ENCODE data around the gene CGNL1.

Gene CGNL1

GRCh38 chr15:57519806-57520205 lies 143.5 kb downstream of the CGNL1 start:
- Histone ChIP-seq H3K4me1 (ENCODE audit: low read depth, poor library complexity, severe bottlenecking) (no peaks in the 10 kb centered on the region), H3K27me3 (ENCODE audit: insufficient read depth, low read depth) (no peaks in the 10 kb centered on the region), H3K36me3 (ENCODE audit: insufficient read depth) (no peaks in the 10 kb centered on the region), H2AFZ (ENCODE audit: low read depth) (no peak overlapping the region), H3K9ac (no peak overlapping the region), H4K20me1 (ENCODE audit: insufficient read depth) (no peaks in the 10 kb centered on the region), H3K79me2 (ENCODE audit: insufficient read depth, low read depth) (no peaks in the 10 kb centered on the region), H3K4me2 (no peak overlapping the region), H3K27ac (no peak overlapping the region), H3K4me3 (IDR thresholded peaks at IDR 0.05; ENCODE audit: insufficient read depth, low read depth, low read length) (no peak overlapping the region)
- TF ChIP-seq CTCF (conservative IDR thresholded peaks at IDR 0.05; ENCODE audit: low read depth, low read length), result no peak

- H3K36me3 ChIP-seq (ENCODE audit: insufficient read depth), result no peaks in the 10 kb centered on the region
- H3K9ac ChIP-seq, result no peak overlapping the region
- no peaks in the 10 kb centered on the region for H3K4me1 ChIP-seq (ENCODE audit: low read depth, poor library complexity, severe bottlenecking)
- no peak overlapping the region for H2AFZ ChIP-seq (ENCODE audit: low read depth)
- no peaks in the 10 kb centered on the region for H3K27me3 ChIP-seq (ENCODE audit: insufficient read depth, low read depth)
- H4K20me1 ChIP-seq (ENCODE audit: insufficient read depth), result no peaks in the 10 kb centered on the region
- H3K4me3 ChIP-seq (IDR thresholded peaks at IDR 0.05; ENCODE audit: insufficient read depth, low read depth, low read length), result no peak overlapping the region
- no peak overlapping the region for H3K4me2 ChIP-seq
- TF ChIP-seq CTCF (conservative IDR thresholded peaks at IDR 0.05; ENCODE audit: low read depth, low read length), result no peak
- no peaks in the 10 kb centered on the region for H3K79me2 ChIP-seq (ENCODE audit: insufficient read depth, low read depth)
- no peak overlapping the region for H3K27ac ChIP-seq
Observed at GRCh38 chr15:57521503-57521902, 145.2 kb downstream of the CGNL1 start.

GRCh38 chr15:57522148-57522547 lies 145.8 kb downstream of the CGNL1 start:
- Histone ChIP-seq H2AFZ (ENCODE audit: low read depth) (no peak overlapping the region), H3K27me3 (ENCODE audit: insufficient read depth, low read depth) (no peaks in the 10 kb centered on the region), H3K9ac (no peak overlapping the region), H3K4me2 (no peak overlapping the region), H3K27ac (no peak overlapping the region), H3K4me1 (ENCODE audit: low read depth, poor library complexity, severe bottlenecking) (no peaks in the 10 kb centered on the region), H3K79me2 (ENCODE audit: insufficient read depth, low read depth) (no peaks in the 10 kb centered on the region), H3K36me3 (ENCODE audit: insufficient read depth) (no peaks in the 10 kb centered on the region), H4K20me1 (ENCODE audit: insufficient read depth) (no peaks in the 10 kb centered on the region), H3K4me3 (IDR thresholded peaks at IDR 0.05; ENCODE audit: insufficient read depth, low read depth, low read length) (no peak overlapping the region)
- no peak for TF ChIP-seq CTCF (conservative IDR thresholded peaks at IDR 0.05; ENCODE audit: low read depth, low read length)

- TF ChIP-seq CTCF (conservative IDR thresholded peaks at IDR 0.05; ENCODE audit: low read depth, low read length), result no peak
- H3K27ac ChIP-seq, result no peak overlapping the region
- H3K27me3 ChIP-seq (ENCODE audit: insufficient read depth, low read depth), result no peaks in the 10 kb centered on the region
- H3K4me1 ChIP-seq (ENCODE audit: low read depth, poor library complexity, severe bottlenecking), result no peaks in the 10 kb centered on the region
- H3K9ac ChIP-seq, result no peak overlapping the region
- no peak overlapping the region for H3K4me2 ChIP-seq
- H4K20me1 ChIP-seq (ENCODE audit: insufficient read depth), result no peaks in the 10 kb centered on the region
- no peak overlapping the region for H3K4me3 ChIP-seq (IDR thresholded peaks at IDR 0.05; ENCODE audit: insufficient read depth, low read depth, low read length)
- H2AFZ ChIP-seq (ENCODE audit: low read depth), result no peak overlapping the region
- H3K36me3 ChIP-seq (ENCODE audit: insufficient read depth), result no peaks in the 10 kb centered on the region
- no peaks in the 10 kb centered on the region for H3K79me2 ChIP-seq (ENCODE audit: insufficient read depth, low read depth)
Observed at GRCh38 chr15:57525581-57525980, 149.3 kb downstream of the CGNL1 start.

- no peaks in the 10 kb centered on the region for H3K4me1 ChIP-seq (ENCODE audit: low read depth, poor library complexity, severe bottlenecking)
- H3K9ac ChIP-seq, result no peak overlapping the region
- H3K4me3 ChIP-seq (IDR thresholded peaks at IDR 0.05; ENCODE audit: insufficient read depth, low read depth, low read length), result no peak overlapping the region
- H2AFZ ChIP-seq (ENCODE audit: low read depth), result no peak overlapping the region
- no peaks in the 10 kb centered on the region for H3K27me3 ChIP-seq (ENCODE audit: insufficient read depth, low read depth)
- H3K79me2 ChIP-seq (ENCODE audit: insufficient read depth, low read depth), result no peaks in the 10 kb centered on the region
- no peaks in the 10 kb centered on the region for H3K36me3 ChIP-seq (ENCODE audit: insufficient read depth)
- H3K27ac ChIP-seq, result no peak overlapping the region
- H4K20me1 ChIP-seq (ENCODE audit: insufficient read depth), result no peaks in the 10 kb centered on the region
- no peak overlapping the region for H3K4me2 ChIP-seq
- TF ChIP-seq CTCF (conservative IDR thresholded peaks at IDR 0.05; ENCODE audit: low read depth, low read length), result no peak
Observed at GRCh38 chr15:57526076-57526475, 149.8 kb downstream of the CGNL1 start.

Data from KMS-11 (cell line).